Endothelial cell of umbilical vein (primary cell): ENCODE measurements around the gene ADORA2B. TPM values are rescaled to one million over a fixed set of nuclear protein-coding genes. Genes with fewer than 3 reads are reported as not detected.
"Not testable (repeated sequence)": the region's sequence is repeated elsewhere in the genome, so short reads cannot be mapped to it uniquely, and the experiment has no call there.

Source experiments
- BruUV-seq: library from RNA; stranded (reverse); fragments of 400-500 nt; replicated peaks from 2 replicates; lab custom pipeline; 2021; lab: Mats Ljungman, UMichigan
- CTCF ChIA-PET: fragments of 300-600, 350-600 bp; sonication (Branson Sonifier 250); formaldehyde crosslinking; loops from one replicate; lab custom pipeline; 2021; ENCODE audit warnings: antibody characterized with exemption, inconsistent platforms; lab: Charles Lee
- POLR2A ChIA-PET: fragments of 300-600, 350-600 bp; sonication (Branson Sonifier 250); formaldehyde crosslinking; loops from one replicate; lab custom pipeline; 2021; ENCODE audit warnings: antibody characterized with exemption, inconsistent platforms; lab: Charles Lee
- DNase-seq: peaks from one replicate; pipeline ENCODE4 v3.0.0-alpha.2; 2011; ENCODE audit warnings: low read depth, low spot score
- FAIRE-seq: peaks from 2 replicates; lab custom pipeline; 2011; peaks lifted over from hg19 to GRCh38; lab: Jason Lieb, UNC
- H2AFZ ChIP-seq: 2 replicates; pipeline ENCODE4 v1.6.0; 2012; ENCODE audit warnings: low read depth, low read length, control low read depth, inconsistent platforms
- H3K27ac ChIP-seq: 2 replicates; pipeline ENCODE4 v1.5.1; 2011; ENCODE audit warnings: low read depth, mild to moderate bottlenecking, control low read depth, low read length, moderate library complexity; ENCODE audit not compliant: insufficient read depth
- H3K27me3 ChIP-seq, 2 experiments: 2 replicates each; pipeline versions ENCODE4 v1.6.0 to v1.6.1; 2011; ENCODE audit warnings: low read length in 2 of 2, mixed read lengths in 1 of 2; ENCODE audit not compliant: control insufficient read depth in 2 of 2, insufficient read depth in 2 of 2
- H3K36me3 ChIP-seq, 2 experiments: 2 replicates in 1 of 2; 3 replicates in 1 of 2; pipeline ENCODE4 v1.5.1; 2011; ENCODE audit warnings: low read length in 2 of 2, mild to moderate bottlenecking in 1 of 2, moderate library complexity in 1 of 2; ENCODE audit not compliant: control insufficient read depth in 2 of 2, insufficient read depth in 2 of 2; ENCODE audit errors: extremely low read depth in 1 of 2
- H3K4me1 ChIP-seq: 3 replicates; pipeline ENCODE4 v1.5.1; 2011; ENCODE audit warnings: mild to moderate bottlenecking, low read length; ENCODE audit not compliant: control insufficient read depth, insufficient read depth; ENCODE audit errors: extremely low read depth
- H3K4me2 ChIP-seq: 2 replicates; pipeline ENCODE4 v1.6.1; 2011; ENCODE audit warnings: low read length, control low read depth, mixed read lengths; ENCODE audit not compliant: insufficient read depth
- H3K4me3 ChIP-seq, 3 experiments: fragments of 200-600 bp in 1 of 3; sonication (generic), shearing (Covaris generic) in 1 of 3; replicated peaks in 1 of 3; 2 replicates each; pipeline ENCODE4 v1.5.1; 2011 to 2016; ENCODE audit warnings: control low read depth in 3 of 3, low read length in 3 of 3, mild to moderate bottlenecking in 2 of 3, inconsistent platforms in 1 of 3, low read depth in 1 of 3, moderate library complexity in 1 of 3; ENCODE audit not compliant: insufficient read depth in 1 of 3
- H3K79me2 ChIP-seq: 2 replicates; pipeline ENCODE4 v1.6.0; 2012; ENCODE audit warnings: low read length, inconsistent platforms; ENCODE audit not compliant: control insufficient read depth, insufficient read depth
- H3K9ac ChIP-seq: replicated peaks from 2 replicates; pipeline ENCODE3; 2011; ENCODE audit warnings: low read length, control low read depth; ENCODE audit not compliant: insufficient read depth; ENCODE audit errors: extremely low read depth
- H3K9me1 ChIP-seq: replicated peaks from 3 replicates; pipeline ENCODE4 v1.6.0; 2011; ENCODE audit warnings: mild to moderate bottlenecking, low read length; ENCODE audit not compliant: control insufficient read depth, insufficient read depth; ENCODE audit errors: extremely low read depth
- H3K9me3 ChIP-seq: replicated peaks from 2 replicates; pipeline ENCODE4 v1.5.1; 2012; ENCODE audit warnings: low read length, inconsistent platforms; ENCODE audit not compliant: control insufficient read depth, insufficient read depth
- H4K20me1 ChIP-seq: replicated peaks from 2 replicates; pipeline ENCODE3; 2011; ENCODE audit warnings: mild to moderate bottlenecking, low read length; ENCODE audit not compliant: control insufficient read depth, insufficient read depth; ENCODE audit errors: extremely low read depth
- CTCF ChIP-seq, 2 donors: IDR thresholded peaks; 1 replicate in 1 of 2; 2 replicates in 1 of 2; pipeline ENCODE4 v1.5.1; 2011; ENCODE audit warnings: low read length in 2 of 2, mild to moderate bottlenecking in 2 of 2, moderate library complexity in 2 of 2, control low read depth in 1 of 2, inconsistent platforms in 1 of 2, low read depth in 1 of 2; ENCODE audit not compliant: insufficient read depth in 1 of 2; ENCODE audit errors: extremely low read depth in 1 of 2
- EZH2 ChIP-seq: IDR thresholded peaks from 2 replicates; pipeline ENCODE4 v1.6.1; 2012; ENCODE audit warnings: borderline replicate concordance, low read depth, mild to moderate bottlenecking, moderate library complexity, low read length, inconsistent platforms; ENCODE audit not compliant: severe bottlenecking
- FOS ChIP-seq: IDR thresholded peaks from 2 replicates; pipeline ENCODE4 v1.6.1; 2011; ENCODE audit warnings: mild to moderate bottlenecking, low read length, moderate library complexity, borderline replicate concordance; ENCODE audit not compliant: insufficient read depth
- GATA2 ChIP-seq: IDR thresholded peaks from 2 replicates; pipeline ENCODE4 v1.7.0; 2011; ENCODE audit warnings: low read depth, mild to moderate bottlenecking, moderate library complexity, mixed read lengths, low read length; ENCODE audit not compliant: insufficient read length, insufficient read depth
- JUN ChIP-seq: IDR thresholded peaks from 2 replicates; pipeline ENCODE4 v1.6.1; 2011; ENCODE audit warnings: borderline replicate concordance, low read depth; ENCODE audit not compliant: insufficient read length, insufficient read depth
- MAX ChIP-seq: IDR thresholded peaks from 2 replicates; pipeline ENCODE4 v1.6.1; 2011; ENCODE audit not compliant: insufficient read depth, insufficient read length
- MYC ChIP-seq: IDR thresholded peaks from one replicate; pipeline ENCODE4 v1.6.1; 2011; ENCODE audit warnings: mild to moderate bottlenecking, low read depth, low read length
- POLR2A ChIP-seq: IDR thresholded peaks from 2 replicates; pipeline ENCODE4 v1.6.1; 2012; ENCODE audit warnings: low read depth, mild to moderate bottlenecking, control low read depth, low read length
- POLR2AphosphoS5 ChIP-seq: IDR thresholded peaks from 2 replicates; pipeline ENCODE4 v1.6.1; 2012; ENCODE audit warnings: low read depth, mild to moderate bottlenecking, control low read depth, low read length, moderate library complexity; ENCODE audit not compliant: insufficient read depth
- dilution Hi-C: fragments of 300-500 bp; cut with MboI; formaldehyde crosslinking; loops from one replicate; pipeline ENCODE4 v1.15.0; 2019; ENCODE audit warnings: low sequenced_read_pairs; ENCODE audit not compliant: extremely low pct_ligation_motif_present
- intact Hi-C: fragments of 100-400 bp; cut with micrococcal nuclease; formaldehyde crosslinking; loops from one replicate; pipeline ENCODE4 v1.10.0; 2022
- polyA plus RNA-seq, 4 experiments: library from polyadenylated mRNA; depleted of rRNA in 3 of 4; stranded (reverse) in 3 of 4; unstranded in 1 of 4; fragments of >200 nt; gene quantifications; 2 replicates each; pipeline versions ENCODE4 v1.2.1 to v1.2.3, GENCODE V29; 2011 to 2012; ENCODE audit warnings: missing spikeins in 1 of 4
- total RNA-seq: library from RNA; stranded (reverse); gene quantifications from 2 replicates; pipeline ENCODE4 v1.2.3, GENCODE V29; 2021

Gene ADORA2B
- total and polyA plus RNA-seq, 2 donors (not counting 3 experiments of a cell fraction or from before 2014, with no cell fraction given): 8.8 to 9.8 TPM

- CTCF ChIA-PET: interaction anchor here (1.2 kb wide), 1 partner anchor 11 kb away, joined by 3 read pairs; no protein-coding TSS in a partner anchor
- no peak for FAIRE-seq
- Histone ChIP-seq H2AFZ (no peak overlapping the region), H3K9ac (no peak overlapping the region), H3K79me2 (no peaks in the 10 kb centered on the region), H3K27me3 (no peaks in the 10 kb centered on the region), H4K20me1 (no peaks in the 10 kb centered on the region), H3K9me3 (no peaks in the 10 kb centered on the region), H3K4me3 (no peak overlapping the region), H3K27ac (no peak overlapping the region), H3K4me1 (no peaks in the 10 kb centered on the region), H3K4me2 (no peak overlapping the region), H3K9me1 (no peaks in the 10 kb centered on the region), H3K36me3 (no peaks in the 10 kb centered on the region)
- TF ChIP-seq JUN: no peak
- TF ChIP-seq GATA2: no peak
- TF ChIP-seq POLR2AphosphoS5: no peak
- TF ChIP-seq CTCF (IDR thresholded peaks at IDR 0.05; ENCODE audit: extremely low read depth in 1 of 2, insufficient read depth in 1 of 2, low read depth in 1 of 2, low read length in 2 of 2): no peak
- TF ChIP-seq EZH2: no peak
- TF ChIP-seq MAX: no peak
- TF ChIP-seq MYC: no peak
- TF ChIP-seq FOS: no peak
- no peak for TF ChIP-seq POLR2A
- dilution Hi-C loops (no loop called here), intact Hi-C loops (no loop called here)
- POLR2A ChIA-PET: no interaction called here
- BruUV-seq: no TSS peak
- no peak for DNase-seq
Observed at GRCh38 chr17:15935891-15936290, 9.0 kb upstream of the ADORA2B start.

GRCh38 chr17:15936481-15936880 lies 8.4 kb upstream of the ADORA2B start:
- CTCF ChIA-PET: interaction anchor here (1.2 kb wide), 1 partner anchor 10 kb away, joined by 3 read pairs; no protein-coding TSS in a partner anchor
- H4K20me1 ChIP-seq, H3K79me2 ChIP-seq, BruUV-seq, H3K27me3 ChIP-seq, H3K36me3 ChIP-seq, POLR2A ChIA-PET, FAIRE-seq, H3K4me1 ChIP-seq, H3K9me3 ChIP-seq, DNase-seq, H3K4me2 ChIP-seq, dilution Hi-C loops, H3K4me3 ChIP-seq, intact Hi-C loops, H3K9me1 ChIP-seq, H3K27ac ChIP-seq, H2AFZ ChIP-seq, H3K9ac ChIP-seq: not testable (repeated sequence)
